IMR-90 (cell line): Measurements from ENCODE around the gene FAM234B. TPM values are rescaled to one million over a fixed set of nuclear protein-coding genes. Genes with fewer than 3 reads are reported as not detected.
A peak's percentile ranks its signal among the peaks of the same experiment; 100 is the strongest.

Experiments used
- ATAC-seq: fragments of 200-7000 bp; cut with Tn5 transposase; 2 replicates; pipeline ENCODE4 v1.9.1; 2020; ENCODE audit warnings: low read depth, mild to moderate bottlenecking, moderate library complexity
- BruUV-seq: library from RNA; stranded (reverse); fragments of 400-500 nt; replicated peaks from 2 replicates; lab custom pipeline; 2021; lab: Mats Ljungman, UMichigan
- CTCF ChIA-PET: fragments of 300-600 bp; formaldehyde crosslinking; extraction: SDS; loops from one replicate; lab custom pipeline; 2021; ENCODE audit warnings: antibody characterized with exemption; lab: Yijun Ruan, JAX
- POLR2A ChIA-PET: fragments of 300-600 bp; sonication (Branson Sonifier 250); formaldehyde crosslinking; loops from one replicate; lab custom pipeline; 2022; ENCODE audit warnings: antibody characterized with exemption; ENCODE audit not compliant: unreplicated experiment; lab: Charles Lee
- DNase-seq: peaks from one replicate; pipeline ENCODE4 v3.0.0; 2013
- H2AFZ ChIP-seq: replicated peaks from 2 replicates; pipeline ENCODE3; 2013; ENCODE audit warnings: low read length, mild to moderate bottlenecking; ENCODE audit not compliant: poor library complexity
- H2AK5ac ChIP-seq: 2 replicates; pipeline ENCODE4 v1.6.1; 2013; ENCODE audit warnings: low read depth, low read length, inconsistent platforms
- H2AK9ac ChIP-seq: replicated peaks from 2 replicates; pipeline ENCODE3; 2013; ENCODE audit warnings: mild to moderate bottlenecking, low read depth, low read length, moderate library complexity; ENCODE audit not compliant: poor library complexity
- H2BK120ac ChIP-seq: 2 replicates; pipeline ENCODE4 v1.6.1; 2013; ENCODE audit warnings: low read depth, low read length, inconsistent platforms
- H2BK15ac ChIP-seq: 3 replicates; pipeline ENCODE4 v1.6.1; 2013; ENCODE audit warnings: low read depth, low read length, inconsistent platforms
- H2BK20ac ChIP-seq: 2 replicates; pipeline ENCODE4 v1.6.1; 2013; ENCODE audit warnings: low read depth, mild to moderate bottlenecking, inconsistent platforms, low read length, moderate library complexity
- H2BK5ac ChIP-seq: 2 replicates; pipeline ENCODE4 v1.6.1; 2013; ENCODE audit warnings: mild to moderate bottlenecking, low read depth, low read length, inconsistent platforms; ENCODE audit not compliant: poor library complexity, severe bottlenecking
- H3K14ac ChIP-seq: replicated peaks from 2 replicates; pipeline ENCODE4 v1.6.1; 2013; ENCODE audit warnings: low read depth, low read length, inconsistent platforms
- H3K18ac ChIP-seq: 2 replicates; pipeline ENCODE4 v1.6.1; 2013; ENCODE audit warnings: low read depth, low read length, control low read depth
- H3K23ac ChIP-seq: 2 replicates; pipeline ENCODE4 v1.6.1; 2013; ENCODE audit warnings: low read depth, low read length, inconsistent platforms
- H3K27ac ChIP-seq: 2 replicates; pipeline ENCODE4 v1.5.1; 2013; ENCODE audit warnings: mild to moderate bottlenecking, control low read depth, low read length; ENCODE audit not compliant: insufficient read depth
- H3K27me3 ChIP-seq: 2 replicates; pipeline ENCODE4 v1.6.1; 2013; ENCODE audit warnings: low read length; ENCODE audit not compliant: control insufficient read depth, insufficient read depth
- H3K36me3 ChIP-seq: 2 replicates; pipeline ENCODE4 v1.6.1; 2013; ENCODE audit warnings: low read length, mixed read lengths; ENCODE audit not compliant: control insufficient read depth, insufficient read depth
- H3K4ac ChIP-seq: 2 replicates; pipeline ENCODE4 v1.6.1; 2013; ENCODE audit warnings: low read depth, low read length, inconsistent platforms
- H3K4me1 ChIP-seq: 2 replicates; pipeline ENCODE4 v1.6.1; 2013; ENCODE audit warnings: low read length, mixed read lengths; ENCODE audit not compliant: control insufficient read depth, insufficient read depth
- H3K4me2 ChIP-seq: 2 replicates; pipeline ENCODE4 v1.6.1; 2013; ENCODE audit warnings: low read depth, mild to moderate bottlenecking, control low read depth, low read length, moderate library complexity
- H3K4me3 ChIP-seq: 2 replicates; pipeline ENCODE4 v1.5.1; 2013; ENCODE audit warnings: low read depth, mild to moderate bottlenecking, control low read depth, low read length, moderate library complexity; ENCODE audit not compliant: insufficient read depth
- H3K56ac ChIP-seq: 2 replicates; pipeline ENCODE4 v1.6.1; 2013; ENCODE audit warnings: low read length, inconsistent platforms; ENCODE audit not compliant: insufficient read depth; ENCODE audit errors: extremely low read depth
- H3K79me1 ChIP-seq, 2 experiments: 2 replicates each; pipeline ENCODE4 v1.6.1; 2013; ENCODE audit warnings: low read length in 2 of 2, inconsistent platforms in 1 of 2, low read depth in 1 of 2
- H3K9ac ChIP-seq: 2 replicates; pipeline ENCODE4 v1.6.1; 2013; ENCODE audit warnings: low read depth, low read length, control low read depth
- H3K9me1 ChIP-seq: 2 replicates; pipeline ENCODE4 v1.6.1; 2013; ENCODE audit warnings: low read length, inconsistent platforms; ENCODE audit not compliant: insufficient read depth
- H3K9me3 ChIP-seq: 2 replicates; pipeline ENCODE4 v1.6.1; 2013; ENCODE audit warnings: low read length; ENCODE audit not compliant: control insufficient read depth, insufficient read depth
- H4K20me1 ChIP-seq: 2 replicates; pipeline ENCODE4 v1.6.1; 2013; ENCODE audit warnings: low read length, inconsistent platforms; ENCODE audit not compliant: insufficient read depth
- H4K5ac ChIP-seq: 2 replicates; pipeline ENCODE4 v1.6.1; 2013; ENCODE audit warnings: mild to moderate bottlenecking, low read depth, low read length, control low read depth
- H4K8ac ChIP-seq, 2 experiments: 2 replicates each; pipeline ENCODE4 v1.6.1; 2013; ENCODE audit warnings: low read depth in 2 of 2, low read length in 2 of 2, control low read depth in 1 of 2, inconsistent platforms in 1 of 2
- H4K91ac ChIP-seq: 2 replicates; pipeline ENCODE4 v1.6.1; 2013; ENCODE audit warnings: low read depth, low read length, inconsistent platforms; ENCODE audit not compliant: insufficient read depth
- CEBPB ChIP-seq: IDR thresholded peaks from 2 replicates; pipeline ENCODE4 v1.6.1; 2012; ENCODE audit warnings: low read depth, low read length, improper control_type of control experiment
- CHD1 ChIP-seq: IDR thresholded peaks from 2 replicates; pipeline ENCODE4 v1.6.1; 2012; ENCODE audit warnings: low read depth, low read length, improper control_type of control experiment
- MXI1 ChIP-seq: IDR thresholded peaks from 2 replicates; pipeline ENCODE4 v1.6.1; 2012; ENCODE audit warnings: low read depth, mild to moderate bottlenecking, low read length, moderate library complexity, borderline replicate concordance
- NFE2L2 ChIP-seq: fragments of 150-350 bp; IDR thresholded peaks from 2 replicates; pipeline ENCODE4 v1.6.1; 2016; ENCODE audit warnings: low read depth, mild to moderate bottlenecking, low read length
- POLR2A ChIP-seq: IDR thresholded peaks from 2 replicates; pipeline ENCODE4 v1.6.1; 2012; ENCODE audit warnings: mild to moderate bottlenecking, low read depth, low read length
- RAD21 ChIP-seq: IDR thresholded peaks from 2 replicates; pipeline ENCODE4 v1.6.1; 2012; ENCODE audit warnings: low read length, improper control_type of control experiment
- RFX5 ChIP-seq: IDR thresholded peaks from 2 replicates; pipeline ENCODE4 v1.8.0; 2012; ENCODE audit warnings: low read depth, mild to moderate bottlenecking, low read length, moderate library complexity
- WGBS, 2 experiments: methylation state at CpG; one replicate each; pipeline versions ENCODE4 v1.1.5 to v1.1.7; 2013; ENCODE audit warnings: missing lambda C conversion rate in 2 of 2; ENCODE audit not compliant: insufficient read length in 1 of 2; ENCODE audit errors: extremely low coverage in 2 of 2; 5-methylcytosine and 5-hydroxymethylcytosine counted together
- dilution Hi-C: fragments of 300-500 bp; cut with HindIII; formaldehyde crosslinking; loops from one replicate; pipeline ENCODE4 v1.14.3; 2018; ENCODE audit warnings: low sequenced_read_pairs; ENCODE audit not compliant: unreplicated experiment
- in situ Hi-C: fragments of 300-500 bp; cut with MboI; formaldehyde crosslinking; loops from 3 replicates; pipeline ENCODE4 v1.14.3; 2019; ENCODE audit warnings: low sequenced_read_pairs, inconsistent platforms, mixed read lengths
- intact Hi-C: fragments of 100-400 bp; cut with micrococcal nuclease; formaldehyde crosslinking; loops from 2 replicates; pipeline ENCODE4 v1.10.0; 2022
- polyA plus RNA-seq, 3 experiments: library from polyadenylated mRNA; depleted of rRNA; stranded (reverse); fragments of >200 nt; gene quantifications; 2 replicates each; pipeline ENCODE4 v1.2.3, GENCODE V29; 2012; ENCODE audit warnings: low replicate concordance in 1 of 3
- total RNA-seq: library from RNA; depleted of rRNA; stranded (reverse); fragments of >200 nt; gene quantifications from 2 replicates; pipeline ENCODE4 v1.2.3, GENCODE V29; 2012
- TF ChIP-seq, protein P1 (sequence below): fragments of 150-350 bp; IDR thresholded peaks from 2 replicates; pipeline ENCODE4 v1.6.1; 2016; ENCODE audit warnings: low read depth, mild to moderate bottlenecking, low read length, moderate library complexity, borderline replicate concordance
- TF ChIP-seq, protein P2 (sequence below): fragments of 150-350 bp; IDR thresholded peaks from 2 replicates; pipeline ENCODE4 v1.6.1; 2017; ENCODE audit warnings: mild to moderate bottlenecking, antibody characterized with exemption, low read length, low read depth

Gene FAM234B
- total and polyA plus RNA-seq, 2 of the 4 experiments (the other 2 are of a cell fraction) = 3.6 to 8.6 TPM

DNA sequence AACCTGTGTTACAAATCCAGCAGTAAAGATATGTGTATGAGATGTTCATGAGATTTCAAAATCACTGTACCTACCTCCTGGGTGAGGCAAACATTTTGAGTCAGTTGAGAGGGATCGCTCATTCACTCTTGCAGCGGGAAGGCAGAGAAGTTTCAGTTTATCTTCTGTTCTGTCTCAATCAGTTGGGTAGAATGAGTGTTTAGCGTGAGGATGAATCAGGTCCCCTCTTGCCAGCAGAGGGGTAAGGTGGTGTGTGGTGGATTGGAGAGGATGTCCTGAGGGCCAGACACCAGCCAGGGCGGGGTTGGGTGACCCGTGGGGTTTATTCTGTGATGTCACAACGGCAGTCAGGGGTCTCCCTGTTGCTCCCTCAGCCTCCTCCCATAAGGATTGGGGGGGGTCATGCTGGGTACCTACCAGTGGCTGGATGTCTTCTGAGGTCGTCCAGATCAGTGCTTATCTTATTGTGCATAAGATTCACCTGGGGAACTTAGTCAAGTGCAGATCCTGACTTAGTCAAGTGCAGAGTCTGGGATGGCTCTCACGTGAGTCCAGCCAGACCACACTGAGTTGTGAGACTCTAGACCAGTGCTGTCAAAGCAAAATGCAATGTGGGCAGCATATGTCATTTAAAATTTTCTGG, 59.3 kb downstream of the FAM234B start, which contains the start of gene GSG1:
Gene GSG1 (minus strand): TSS at position 277 of the 643 bp plus-strand sequence. CDS start 155 bp downstream, at position 122.
- peaks cover 17% of the 10 kb centered on the region for H3K9me1 ChIP-seq
- dilution Hi-C loops (no loop called here), in situ Hi-C loops (no loop called here), intact Hi-C loops (no loop called here)
- no peaks in the 10 kb centered on the region for H3K27me3 ChIP-seq
- POLR2A ChIA-PET = interaction anchor here (0.6 kb wide), 1 partner anchor 61 kb away, joined by 6 read pairs; no protein-coding TSS in a partner anchor
- H3K18ac ChIP-seq = peak within 1 kb of the TSS; percentile 18
- peak within 1 kb of the TSS; percentile 58 for H2BK120ac ChIP-seq
- 100% methylated on average over 1 of the region's 8 CpGs; no CpG with 5 or more reads in 1 of the 2 experiments for WGBS, 2 experiments
- H3K56ac ChIP-seq = no peak within 1 kb of the TSS; the same call in 1 of the 2 replicates
- no TSS peak for BruUV-seq
- no peak within 1 kb of the TSS for H3K4me2 ChIP-seq
- peak within 1 kb of the TSS; percentile 27; the same call in 1 of the 2 replicates for H3K27ac ChIP-seq
- no peaks in the 10 kb centered on the region; the same call in 1 of the 2 replicates for H3K9me3 ChIP-seq
- ATAC-seq (no peak), DNase-seq (peak; percentile 44)
- peak within 1 kb of the TSS; percentile 4 for H4K5ac ChIP-seq
- H3K9ac ChIP-seq = peak within 1 kb of the TSS; percentile 12; the same call in 1 of the 2 replicates
- H3K36me3 ChIP-seq = no peaks in the 10 kb centered on the region
- peak within 1 kb of the TSS; percentile 52 for H2BK5ac ChIP-seq
- H3K14ac ChIP-seq = peak within 1 kb of the TSS; percentile 50
- H3K23ac ChIP-seq = peak within 1 kb of the TSS; percentile 66; the same call in 1 of the 2 replicates
- TF ChIP-seq RAD21 (no peak), MXI1 (no peak), RFX5 (no peak), CHD1 (no peak), NFE2L2 (no peak), CEBPB (peak; percentile 55; the same call in 1 of the 2 replicates), POLR2A (no peak)
- TF ChIP-seq, protein P1, sequence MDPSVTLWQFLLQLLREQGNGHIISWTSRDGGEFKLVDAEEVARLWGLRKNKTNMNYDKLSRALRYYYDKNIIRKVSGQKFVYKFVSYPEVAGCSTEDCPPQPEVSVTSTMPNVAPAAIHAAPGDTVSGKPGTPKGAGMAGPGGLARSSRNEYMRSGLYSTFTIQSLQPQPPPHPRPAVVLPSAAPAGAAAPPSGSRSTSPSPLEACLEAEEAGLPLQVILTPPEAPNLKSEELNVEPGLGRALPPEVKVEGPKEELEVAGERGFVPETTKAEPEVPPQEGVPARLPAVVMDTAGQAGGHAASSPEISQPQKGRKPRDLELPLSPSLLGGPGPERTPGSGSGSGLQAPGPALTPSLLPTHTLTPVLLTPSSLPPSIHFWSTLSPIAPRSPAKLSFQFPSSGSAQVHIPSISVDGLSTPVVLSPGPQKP = no peak
- TF ChIP-seq, protein P2, sequence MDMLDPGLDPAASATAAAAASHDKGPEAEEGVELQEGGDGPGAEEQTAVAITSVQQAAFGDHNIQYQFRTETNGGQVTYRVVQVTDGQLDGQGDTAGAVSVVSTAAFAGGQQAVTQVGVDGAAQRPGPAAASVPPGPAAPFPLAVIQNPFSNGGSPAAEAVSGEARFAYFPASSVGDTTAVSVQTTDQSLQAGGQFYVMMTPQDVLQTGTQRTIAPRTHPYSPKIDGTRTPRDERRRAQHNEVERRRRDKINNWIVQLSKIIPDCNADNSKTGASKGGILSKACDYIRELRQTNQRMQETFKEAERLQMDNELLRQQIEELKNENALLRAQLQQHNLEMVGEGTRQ = no peak
- no peak within 1 kb of the TSS for H3K4me3 ChIP-seq
- H3K79me1 ChIP-seq = peaks cover 0 to 15% of the 10 kb centered on the region in 2 experiments; a peak in 2 of 4 replicates
- peak within 1 kb of the TSS; percentile 50 for H2BK20ac ChIP-seq
- H3K4me1 ChIP-seq = peaks cover 34% of the 10 kb centered on the region
- peak within 1 kb of the TSS; percentile 68 for H2AK9ac ChIP-seq
- no peaks in the 10 kb centered on the region for H4K20me1 ChIP-seq
- peak within 1 kb of the TSS; percentile 78 for H4K91ac ChIP-seq
- peak within 1 kb of the TSS; percentile 54 for H3K4ac ChIP-seq
- no peak within 1 kb of the TSS for H2AFZ ChIP-seq
- H2AK5ac ChIP-seq = peak within 1 kb of the TSS; percentile 40; the same call in 1 of the 2 replicates
- peak within 1 kb of the TSS in 1 of 2 experiments; percentile 12; a peak in 1 of 4 replicates for H4K8ac ChIP-seq
- CTCF ChIA-PET = interaction anchor here (0.6 kb wide), 1 partner anchor 109 kb away, joined by 4 read pairs; no protein-coding TSS in a partner anchor
- peak within 1 kb of the TSS; percentile 13; the same call in 1 of the 3 replicates for H2BK15ac ChIP-seq
